Glutamatergic neuron (in vitro differentiated cells): ENCODE data around the gene DZANK1. TPM values are rescaled to one million over a fixed set of nuclear protein-coding genes. Genes with fewer than 3 reads are reported as not detected.
A peak's percentile ranks its signal among the peaks of the same experiment; 100 is the strongest.
"Not testable (repeated sequence)": the region's sequence is repeated elsewhere in the genome, so short reads cannot be mapped to it uniquely, and the experiment has no call there.

Experiments
- DNase-seq: peaks from one replicate; pipeline ENCODE4 v3.0.0; 2022
- H3K27ac Mint-ChIP-seq: one replicate; pipeline ENCODE4 v1.8.0; 2020; ENCODE audit warnings: mild to moderate bottlenecking, mixed read lengths, inconsistent platforms; ENCODE audit not compliant: unreplicated experiment
- H3K27me3 Mint-ChIP-seq: one replicate; pipeline ENCODE4 v1.8.0; 2020; ENCODE audit warnings: mild to moderate bottlenecking, moderate library complexity, mixed read lengths, inconsistent platforms; ENCODE audit not compliant: unreplicated experiment
- H3K36me3 Mint-ChIP-seq: one replicate; pipeline ENCODE4 v1.8.0; 2020; ENCODE audit warnings: mild to moderate bottlenecking, mixed read lengths, inconsistent platforms; ENCODE audit not compliant: unreplicated experiment
- H3K4me1 Mint-ChIP-seq: one replicate; pipeline ENCODE4 v1.8.0; 2020; ENCODE audit warnings: mild to moderate bottlenecking, low read depth, mixed read lengths, inconsistent platforms; ENCODE audit not compliant: unreplicated experiment
- H3K4me3 Mint-ChIP-seq: one replicate; pipeline ENCODE4 v1.8.0; 2020; ENCODE audit warnings: mild to moderate bottlenecking, mixed read lengths, inconsistent platforms; ENCODE audit not compliant: unreplicated experiment
- H3K9me3 Mint-ChIP-seq: one replicate; pipeline ENCODE4 v1.8.0; 2020; ENCODE audit warnings: mild to moderate bottlenecking, moderate library complexity, mixed read lengths, inconsistent platforms; ENCODE audit not compliant: unreplicated experiment
- CTCF ChIP-seq: fragments of 200-600 bp; sonication (generic); IDR thresholded peaks from one replicate; pipeline ENCODE4 v1.5.0; 2021; ENCODE audit not compliant: partially characterized antibody, unreplicated experiment
- microRNA-seq: library from miRNA; unstranded; fragments of <30 nt; microRNA quantifications from one replicate; pipeline ENCODE4, GENCODE V29; 2020; ENCODE audit not compliant: unreplicated experiment
- total RNA-seq: library from RNA; stranded (reverse); fragmentation: NEBNext Ultra II Directional; extraction: Animal tissue kit (Norgen Biotek cat#: 25700); gene quantifications from one replicate; pipeline ENCODE4 v1.2.1, GENCODE V29; 2021; ENCODE audit not compliant: unreplicated experiment

The DZANK1 gene
- total RNA-seq, 1 donor from 2014 or later = 6.4 TPM

GRCh38 chr20:18360635-18361034 lies 106.2 kb downstream of the DZANK1 start:
- Mint-ChIP-seq H3K4me3 (no peak overlapping the region), H3K27ac (no peak overlapping the region), H3K4me1 (no peaks in the 10 kb centered on the region), H3K27me3 (peaks cover 2% of the 10 kb centered on the region), H3K9me3 (peaks cover under 1% of the 10 kb centered on the region), H3K36me3 (no peaks in the 10 kb centered on the region)
- DNase-seq = no peak
- no peak for TF ChIP-seq CTCF

- H3K27me3 Mint-ChIP-seq = peaks cover 2% of the 10 kb centered on the region
Observed at GRCh38 chr20:18359854-18360253, 107.0 kb downstream of the DZANK1 start.

GRCh38 chr20:18349749-18350148 lies 117.1 kb downstream of the DZANK1 start:
- H3K27me3 Mint-ChIP-seq, H3K36me3 Mint-ChIP-seq, H3K4me1 Mint-ChIP-seq, DNase-seq, H3K9me3 Mint-ChIP-seq, H3K27ac Mint-ChIP-seq, H3K4me3 Mint-ChIP-seq: not testable (repeated sequence)

More at GRCh38 chr20:18359854-18360253, 107.0 kb downstream of the DZANK1 start:
- DNase-seq = no peak
- H3K4me3 Mint-ChIP-seq = no peak overlapping the region
- TF ChIP-seq CTCF = no peak
- H3K9me3 Mint-ChIP-seq = peaks cover 3% of the 10 kb centered on the region
- no peak overlapping the region for H3K27ac Mint-ChIP-seq
- H3K36me3 Mint-ChIP-seq = peaks cover 1% of the 10 kb centered on the region
- H3K4me1 Mint-ChIP-seq = no peaks in the 10 kb centered on the region

Small RNA genes lying within 50 kb of the gene (microRNA-seq; reads per million reads assigned to microRNA genes)
- 8.8 reads per million, percentile 45 among the genes with 10 or more reads in this experiment for gene MIR3192

Other genes starting within 250 kb of the DZANK1 start
- gene ZNF133, start 178.5 kb downstream of the DZANK1 start, total RNA-seq = 27.3 TPM
- 20.8 TPM for gene POLR3F, start 360 bp upstream of the DZANK1 start, total RNA-seq
- 22.9 TPM for gene RBBP9, start 30.2 kb upstream of the DZANK1 start, total RNA-seq
- 52.3 TPM for gene SEC23B, start 40.9 kb upstream of the DZANK1 start, total RNA-seq
- 35.7 TPM for gene SMIM26, start 100.4 kb upstream of the DZANK1 start, total RNA-seq
- gene DTD1, start 121.0 kb upstream of the DZANK1 start, total RNA-seq = 90.2 TPM